MM.1S (cell line): ENCODE data around the gene MTNR1B.

Experiments used
- CTCF ChIP-seq: fragments of 300-600 bp; sonication (generic); IDR thresholded peaks from 2 replicates; pipeline ENCODE4 v1.5.1; 2016; ENCODE audit warnings: antibody characterized with exemption, low read length, mixed read lengths
- EZH2 ChIP-seq: fragments of 300-600 bp; sonication (generic); optimal IDR thresholded peaks from 2 replicates; pipeline ENCODE3; 2017; ENCODE audit warnings: low read depth, mild to moderate bottlenecking, antibody characterized with exemption, low read length, mixed read lengths

GRCh38 chr11:93028960-93029522 lies 59.6 kb downstream of the MTNR1B start:
- no peak for TF ChIP-seq CTCF
- no peak for TF ChIP-seq EZH2
